Progenitor cell of endocrine pancreas (in vitro differentiated cells): ENCODE data around the gene BCAR3. TPM values are rescaled to one million over a fixed set of nuclear protein-coding genes. Genes with fewer than 3 reads are reported as not detected.

Experiments used
- DNase-seq: peaks from one replicate; pipeline ENCODE4 v3.0.0; 2021; ENCODE audit warnings: low spot score; ENCODE audit not compliant: unreplicated experiment
- H3K27ac Mint-ChIP-seq: 2 replicates; pipeline ENCODE4 v1.8.0; 2021; ENCODE audit warnings: mild to moderate bottlenecking, moderate library complexity, mixed read lengths
- H3K27me3 Mint-ChIP-seq: 2 replicates; pipeline ENCODE4 v1.8.0; 2021; ENCODE audit warnings: mixed read lengths
- H3K36me3 Mint-ChIP-seq: 2 replicates; pipeline ENCODE4 v1.8.0; 2022; ENCODE audit warnings: mixed read lengths; ENCODE audit not compliant: insufficient read depth
- H3K4me1 Mint-ChIP-seq: 2 replicates; pipeline ENCODE4 v1.8.0; 2021; ENCODE audit warnings: low read depth, mixed read lengths
- H3K4me3 Mint-ChIP-seq: 2 replicates; pipeline ENCODE4 v1.8.0; 2021; ENCODE audit warnings: low read depth, mild to moderate bottlenecking, moderate library complexity, mixed read lengths
- H3K9me3 Mint-ChIP-seq: 2 replicates; pipeline ENCODE4 v1.8.0; 2021; ENCODE audit warnings: low read depth, mixed read lengths
- CTCF ChIP-seq: fragments of 200-600 bp; sonication (generic); IDR thresholded peaks from one replicate; pipeline ENCODE4 v1.5.0; 2021; ENCODE audit warnings: antibody characterized with exemption, mild to moderate bottlenecking; ENCODE audit not compliant: unreplicated experiment
- total RNA-seq: library from RNA; stranded (reverse); gene quantifications from 2 replicates; pipeline ENCODE4 v1.2.1, GENCODE V29; 2021

Gene BCAR3
- total RNA-seq, 1 donor from 2014 or later: 7.1 TPM

DNA sequence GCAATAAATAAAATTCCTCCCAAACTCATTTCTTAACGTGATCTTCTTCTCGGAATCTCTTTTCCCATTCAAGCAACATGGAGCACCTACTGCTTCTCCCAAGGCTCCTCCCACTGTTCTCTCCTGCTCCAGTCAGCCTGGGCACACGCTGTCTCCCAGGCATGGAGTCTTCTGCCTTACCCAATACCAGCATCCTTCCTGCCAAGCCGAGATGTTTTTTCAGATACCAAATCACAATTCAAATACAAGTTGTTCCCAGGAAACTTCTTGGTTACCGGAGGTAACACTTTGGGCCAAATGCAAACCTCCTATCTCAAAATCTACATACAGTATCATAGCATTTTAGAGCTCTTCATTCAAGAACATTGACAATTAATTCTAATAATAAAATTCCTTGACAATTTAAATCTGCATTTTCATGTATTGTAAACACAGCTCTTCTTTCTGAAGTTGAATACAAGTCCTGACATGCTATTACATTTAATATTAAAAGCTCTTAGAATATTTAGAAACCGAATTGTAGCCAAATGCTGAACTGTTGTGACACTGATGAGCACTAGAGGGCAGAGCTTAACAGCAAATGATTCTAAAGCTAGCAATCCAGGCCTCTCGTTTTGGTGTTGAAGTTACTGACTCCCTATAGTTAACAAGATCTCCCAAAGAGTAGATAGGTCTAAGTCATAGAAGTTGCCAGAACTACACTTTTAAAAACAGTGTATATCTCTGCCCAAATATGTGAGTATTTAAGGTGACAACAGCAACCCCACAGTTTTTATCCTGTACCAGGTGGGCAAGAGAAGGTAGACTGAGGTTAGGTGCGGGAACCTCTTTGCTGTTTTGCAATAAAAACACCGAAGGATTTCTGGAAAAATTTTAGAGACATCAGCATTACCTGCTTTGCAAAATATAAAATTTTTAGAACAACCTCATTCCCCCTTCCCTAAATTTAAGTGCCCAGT lies 52.3 kb downstream of the BCAR3 start:
- no peak overlapping the region for H3K27ac Mint-ChIP-seq
- H3K9me3 Mint-ChIP-seq: no peaks in the 10 kb centered on the region
- no peak for DNase-seq
- H3K27me3 Mint-ChIP-seq: no peaks in the 10 kb centered on the region
- H3K4me1 Mint-ChIP-seq: no peaks in the 10 kb centered on the region
- TF ChIP-seq CTCF: peak; percentile 93
- H3K4me3 Mint-ChIP-seq: no peak overlapping the region
- H3K36me3 Mint-ChIP-seq: no peaks in the 10 kb centered on the region

DNA sequence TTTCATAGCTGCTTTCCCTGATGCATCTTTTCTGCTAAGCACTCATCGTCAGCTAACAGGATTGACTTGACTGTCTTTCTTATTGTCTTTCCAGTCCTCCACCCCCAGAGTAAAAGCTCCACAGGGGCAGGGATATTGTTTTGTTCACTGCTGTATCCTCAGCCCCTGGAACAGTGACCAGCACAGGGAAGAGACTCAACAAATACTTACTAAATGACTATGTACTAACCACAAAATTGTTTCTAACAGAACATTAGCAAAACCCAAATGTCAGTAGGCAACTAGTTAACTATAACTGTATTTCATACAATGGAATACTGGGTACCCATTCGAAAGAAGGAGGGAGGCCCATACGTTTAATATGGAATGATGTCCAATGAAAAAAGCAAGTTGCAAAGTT lies 53.0 kb downstream of the BCAR3 start:
- Mint-ChIP-seq H3K4me3 (no peak overlapping the region), H3K27ac (no peak overlapping the region), H3K27me3 (no peaks in the 10 kb centered on the region), H3K36me3 (no peaks in the 10 kb centered on the region), H3K4me1 (no peaks in the 10 kb centered on the region), H3K9me3 (no peaks in the 10 kb centered on the region)
- no peak for DNase-seq
- TF ChIP-seq CTCF: no peak

GRCh38 chr1:93625582-93626327 lies 55.9 kb downstream of the BCAR3 start:
- no peak overlapping the region for H3K4me3 Mint-ChIP-seq
- no peak for DNase-seq
- peaks cover 11% of the 10 kb centered on the region for H3K4me1 Mint-ChIP-seq
- no peaks in the 10 kb centered on the region for H3K9me3 Mint-ChIP-seq
- TF ChIP-seq CTCF: no peak
- no peaks in the 10 kb centered on the region for H3K36me3 Mint-ChIP-seq
- no peaks in the 10 kb centered on the region for H3K27me3 Mint-ChIP-seq
- peak overlapping the region; percentile 49 for H3K27ac Mint-ChIP-seq

- no peaks in the 10 kb centered on the region for H3K36me3 Mint-ChIP-seq
- no peak for DNase-seq
- H3K9me3 Mint-ChIP-seq: no peaks in the 10 kb centered on the region
- H3K27ac Mint-ChIP-seq: no peak overlapping the region
- H3K4me1 Mint-ChIP-seq: peaks cover 15% of the 10 kb centered on the region
- H3K4me3 Mint-ChIP-seq: no peak overlapping the region
- no peaks in the 10 kb centered on the region for H3K27me3 Mint-ChIP-seq
- TF ChIP-seq CTCF: no peak
Observed at GRCh38 chr1:93623875-93624274, 57.8 kb downstream of the BCAR3 start.

- Mint-ChIP-seq H3K4me3 (no peak overlapping the region), H3K27ac (no peak overlapping the region), H3K36me3 (no peaks in the 10 kb centered on the region), H3K9me3 (no peaks in the 10 kb centered on the region), H3K4me1 (peaks cover 18% of the 10 kb centered on the region), H3K27me3 (no peaks in the 10 kb centered on the region)
- no peak for TF ChIP-seq CTCF
- DNase-seq: no peak
Observed at GRCh38 chr1:93623436-93623835, 58.2 kb downstream of the BCAR3 start.
